HT1080 (cell line): ENCODE data around the gene KDM4E. TPM values are rescaled to one million over a fixed set of nuclear protein-coding genes. Genes with fewer than 3 reads are reported as not detected.
A peak's percentile ranks its signal among the peaks of the same experiment; 100 is the strongest.

ENCODE experiments used
- DNase-seq: peaks from one replicate; pipeline ENCODE4 v3.0.0-alpha.2; 2015; ENCODE audit warnings: low read depth
- total RNA-seq: library from RNA; depleted of rRNA; stranded (reverse); fragments of >200 nt; shearing (Covaris generic); gene quantifications from 2 replicates; pipeline ENCODE4 v1.2.3, GENCODE V29; 2014; rRNA removed

KDM4E gene
- total RNA-seq, 1 experiment from 2014 or later = not detected

DNA sequence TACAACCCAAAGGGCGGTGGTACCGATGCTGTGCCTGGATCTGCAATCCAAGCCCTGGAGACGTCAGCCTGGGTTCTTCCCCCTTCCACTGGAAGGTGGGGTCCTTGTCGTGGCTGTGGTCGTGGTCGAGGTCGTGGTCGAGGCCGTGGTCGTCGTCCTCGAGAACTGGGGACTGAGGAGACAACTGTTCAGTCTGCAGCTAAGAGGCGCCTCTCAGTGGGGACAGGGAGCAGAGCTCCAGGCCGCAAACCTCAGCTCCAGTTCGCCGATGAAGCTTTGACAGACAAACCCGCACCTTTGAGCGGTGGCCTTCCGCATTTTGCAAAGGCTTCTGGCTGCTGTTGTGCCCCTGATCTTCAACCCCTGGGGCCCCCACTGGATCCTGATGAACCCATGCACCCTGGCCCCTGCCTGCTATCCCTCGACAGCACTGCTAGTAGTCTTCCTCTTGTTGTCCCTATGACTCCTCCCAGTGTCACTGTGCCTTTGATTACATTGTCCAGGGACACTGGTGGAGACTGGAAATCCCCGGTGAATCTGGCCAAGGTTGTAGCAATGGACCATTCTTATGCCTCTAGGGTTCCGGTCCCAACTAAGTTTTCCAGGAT lies 25.6 kb downstream of the KDM4E start:
- no peak for DNase-seq

DNA sequence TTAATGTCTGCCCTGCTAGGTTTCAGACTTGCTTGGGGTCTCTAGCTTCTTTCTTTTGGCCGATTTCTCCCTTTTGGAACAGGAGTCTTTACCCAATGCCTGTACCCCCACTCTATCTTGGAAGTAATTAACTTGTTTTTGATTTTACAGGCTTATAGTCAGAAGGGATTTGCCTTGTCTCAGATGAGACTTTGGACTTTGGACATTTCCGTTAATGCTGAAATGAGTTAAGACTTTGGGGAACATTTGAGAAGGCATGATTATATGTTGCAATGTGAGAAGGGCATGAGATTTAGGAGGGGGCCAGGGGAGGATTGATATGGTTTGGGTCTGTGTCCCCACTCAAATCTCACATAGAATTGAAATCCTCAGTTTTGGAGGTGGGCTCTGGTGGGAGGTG lies 29.3 kb downstream of the KDM4E start:
- no peak for DNase-seq

DNA sequence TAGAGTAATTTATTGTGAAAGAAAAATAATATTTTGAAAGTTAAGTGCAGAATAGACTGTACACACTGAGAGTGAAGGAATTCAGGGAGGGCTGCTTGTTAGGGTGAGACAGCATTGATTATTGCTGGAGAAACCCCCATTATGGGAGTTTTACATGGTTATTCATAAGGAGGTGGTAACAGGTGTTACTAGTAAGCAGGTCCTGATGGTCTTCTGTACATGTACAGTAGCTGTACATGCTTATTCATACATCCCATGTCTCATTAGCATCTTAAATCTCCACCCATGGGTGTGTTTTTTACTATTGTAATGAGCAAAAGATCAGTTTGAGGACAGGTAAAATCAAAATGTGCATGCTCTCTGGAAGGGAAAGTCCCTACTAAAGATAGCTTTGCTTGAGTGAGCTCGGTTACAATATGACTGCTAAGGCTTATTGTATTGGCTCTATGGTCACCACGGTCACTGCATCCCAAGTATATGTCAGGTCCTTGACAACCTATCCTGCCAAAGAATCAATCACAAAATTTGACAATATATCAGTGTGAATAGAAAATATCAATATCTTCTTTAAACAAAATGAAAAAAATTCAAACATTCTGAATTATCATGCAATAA lies 30.3 kb downstream of the KDM4E start:
- no peak for DNase-seq

DNA sequence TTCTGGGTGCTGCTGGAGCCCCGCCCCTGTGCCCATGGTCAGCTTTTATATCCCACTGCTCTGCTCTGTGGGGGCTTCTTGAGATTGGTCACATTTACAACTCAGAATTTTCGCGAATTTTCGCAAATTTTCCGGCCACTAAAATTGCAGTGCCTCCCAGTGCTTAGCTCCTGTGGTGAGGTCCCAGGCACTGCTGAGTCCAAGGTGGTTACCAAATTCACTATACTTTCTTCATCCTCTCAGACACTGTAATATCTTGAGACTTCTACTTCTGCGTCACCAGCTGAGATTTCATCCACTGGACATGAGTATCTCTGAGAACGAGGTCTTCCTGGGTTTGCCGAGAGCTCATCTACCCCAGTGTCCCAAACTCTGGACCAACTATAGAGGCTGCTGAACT lies 32.9 kb downstream of the KDM4E start:
- DNase-seq = no peak

DNA sequence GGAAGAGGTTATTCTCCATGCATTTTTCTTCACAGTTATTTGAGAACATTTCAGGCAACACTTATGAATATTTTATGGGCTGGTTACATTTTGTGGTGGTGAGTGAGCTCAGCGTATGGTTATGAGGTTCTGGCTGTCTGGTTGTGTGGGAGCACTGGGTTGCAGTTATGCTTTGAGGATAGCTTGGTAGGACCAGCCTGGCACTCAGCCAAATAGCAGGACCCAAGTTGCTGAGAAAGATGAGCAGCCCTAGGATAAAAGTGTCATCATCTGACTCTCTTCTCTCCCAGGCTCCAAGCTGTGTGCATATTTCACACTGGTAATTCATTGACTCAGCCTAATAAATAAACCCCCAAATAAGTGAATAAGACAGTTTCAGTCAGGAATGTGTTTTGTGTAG lies 33.6 kb downstream of the KDM4E start:
- no peak for DNase-seq

DNA sequence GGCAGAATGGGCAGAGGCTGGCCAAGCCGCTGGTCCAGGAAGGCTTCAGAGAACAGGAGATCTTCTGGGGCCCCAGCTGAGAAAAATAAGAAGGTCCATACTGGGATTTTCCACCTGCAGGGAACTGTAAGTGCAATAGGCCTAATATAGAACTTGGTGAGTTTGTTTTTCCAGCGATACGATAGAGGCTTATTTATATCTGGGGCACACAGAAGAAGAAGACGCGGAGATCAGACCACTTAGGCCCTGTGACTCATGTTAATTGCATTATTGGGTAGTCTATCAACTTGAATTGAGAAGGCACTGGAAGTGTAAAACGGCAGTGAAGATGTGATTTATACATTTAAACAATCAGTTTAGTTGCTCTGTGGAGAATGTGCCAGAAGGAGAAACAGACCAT lies 34.0 kb downstream of the KDM4E start:
- no peak for DNase-seq

DNA sequence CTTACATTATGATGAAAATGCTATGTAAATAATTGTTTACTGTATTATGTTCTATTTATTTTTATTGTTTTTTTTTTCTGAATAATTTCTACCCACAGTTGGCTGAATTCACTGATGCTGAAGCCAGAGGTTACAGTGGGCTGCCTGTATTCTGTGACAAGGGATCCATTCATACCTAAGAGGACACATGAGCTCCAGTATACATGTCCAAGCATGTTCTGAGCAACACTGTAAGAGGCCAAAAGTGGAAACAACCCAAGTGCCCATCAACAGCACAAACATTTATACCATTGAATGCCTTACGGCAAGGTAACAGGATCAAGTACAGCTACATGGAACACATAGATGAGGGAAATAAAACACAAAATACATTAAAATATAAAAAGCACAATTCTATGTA lies 40.3 kb downstream of the KDM4E start:
- no peak for DNase-seq

DNA sequence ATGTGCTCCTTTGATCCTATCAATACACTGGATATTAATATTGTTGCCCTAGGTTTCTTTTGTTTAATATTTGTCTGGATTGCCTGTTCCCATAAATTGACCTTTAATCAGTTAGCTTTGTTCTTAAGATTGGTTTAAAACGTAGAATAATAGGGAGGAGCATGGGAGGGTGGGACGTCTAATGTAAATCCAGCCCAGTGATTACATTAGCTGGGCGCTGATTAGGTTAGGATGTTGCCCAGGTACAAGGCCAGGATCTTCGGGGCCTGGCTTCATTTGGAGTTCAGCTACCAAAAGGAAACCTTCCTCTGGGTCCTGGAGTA lies 41.6 kb downstream of the KDM4E start, which contains the start of gene SRSF8:
SRSF8 (plus strand) TSS at position 204 of the 323 bp plus-strand sequence. CDS start 308 bp downstream, outside the sequence.
- no peak for DNase-seq

DNA sequence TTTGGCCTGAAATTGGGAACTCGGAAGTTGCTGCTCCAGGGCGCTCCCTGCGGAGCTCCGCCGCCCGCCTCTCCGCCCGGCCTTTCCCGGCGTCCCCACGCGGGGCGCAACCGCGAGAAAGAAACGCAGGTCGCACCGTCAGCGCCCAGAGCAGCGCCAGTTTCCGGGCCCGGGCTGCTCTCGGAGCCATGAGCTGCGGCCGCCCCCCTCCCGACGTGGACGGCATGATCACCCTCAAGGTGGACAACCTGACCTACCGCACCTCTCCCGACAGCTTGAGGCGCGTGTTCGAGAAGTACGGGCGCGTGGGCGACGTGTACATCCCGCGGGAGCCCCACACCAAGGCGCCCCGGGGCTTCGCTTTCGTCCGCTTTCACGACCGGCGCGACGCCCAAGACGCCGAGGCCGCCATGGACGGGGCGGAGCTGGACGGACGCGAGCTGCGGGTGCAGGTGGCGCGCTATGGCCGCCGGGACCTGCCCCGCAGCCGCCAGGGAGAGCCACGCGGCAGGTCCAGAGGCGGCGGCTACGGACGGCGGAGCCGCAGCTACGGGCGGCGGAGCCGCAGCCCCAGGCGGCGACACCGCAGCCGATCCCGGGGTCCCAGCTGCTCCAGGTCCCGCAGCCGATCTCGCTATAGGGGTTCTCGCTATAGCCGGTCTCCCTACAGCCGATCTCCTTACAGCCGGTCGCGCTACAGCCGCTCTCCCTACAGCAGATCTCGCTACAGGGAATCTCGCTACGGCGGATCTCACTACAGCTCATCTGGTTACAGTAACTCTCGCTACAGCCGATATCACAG lies 42.2 kb downstream of the KDM4E start:
- DNase-seq = peak; percentile 76

DNA sequence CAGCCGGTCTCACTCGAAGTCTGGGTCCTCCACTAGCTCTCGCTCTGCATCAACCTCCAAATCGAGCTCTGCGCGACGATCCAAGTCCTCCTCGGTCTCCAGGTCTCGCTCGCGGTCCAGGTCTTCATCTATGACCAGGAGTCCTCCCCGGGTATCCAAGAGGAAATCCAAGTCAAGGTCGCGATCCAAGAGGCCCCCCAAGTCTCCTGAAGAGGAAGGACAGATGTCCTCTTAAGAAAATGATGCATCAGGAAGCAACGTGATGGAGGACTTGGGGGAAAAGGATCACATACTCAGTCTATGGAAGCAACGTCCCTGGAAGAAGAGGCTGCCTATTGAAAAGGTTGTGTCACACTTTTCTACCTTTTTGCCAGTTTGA lies 42.8 kb downstream of the KDM4E start:
- no peak for DNase-seq

DNA sequence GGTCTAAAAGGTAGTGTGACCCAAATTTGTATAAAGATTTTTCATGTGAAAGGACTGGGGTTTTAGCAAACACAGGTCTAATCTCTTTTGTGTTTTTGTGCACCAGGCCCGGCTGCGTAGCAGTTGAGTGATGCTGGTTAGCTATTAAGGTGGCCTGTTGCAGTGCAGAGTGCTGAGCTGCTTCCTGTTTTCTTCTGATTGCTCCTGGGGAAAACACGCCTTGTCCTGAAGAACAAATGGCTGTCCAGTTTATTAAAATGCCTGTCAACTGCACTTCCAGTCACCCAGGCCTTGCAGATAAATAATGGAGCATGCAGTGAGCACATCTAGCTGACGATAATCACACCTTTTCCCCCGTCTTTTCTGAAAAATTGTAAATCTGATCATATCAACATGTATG lies 43.5 kb downstream of the KDM4E start:
- peak; percentile 97 for DNase-seq

DNA sequence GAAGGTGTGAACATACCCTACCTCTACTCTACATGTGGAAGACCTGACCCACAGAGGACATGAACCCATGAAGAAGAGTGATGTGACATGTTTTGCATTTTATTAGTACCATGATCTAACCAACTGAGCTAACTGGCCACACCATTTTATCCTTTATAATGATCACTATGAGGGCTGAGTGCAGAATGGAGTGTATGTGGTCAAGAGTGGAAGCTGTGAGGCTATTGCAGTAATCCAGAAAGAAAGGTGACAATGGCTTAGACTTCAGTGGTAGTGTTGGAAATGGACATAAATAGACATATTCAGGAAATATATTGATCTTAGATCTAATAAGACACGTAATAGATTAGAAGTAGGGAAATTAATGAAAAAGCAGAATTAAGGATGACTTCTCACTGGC lies 45.4 kb downstream of the KDM4E start:
- DNase-seq = no peak

DNA sequence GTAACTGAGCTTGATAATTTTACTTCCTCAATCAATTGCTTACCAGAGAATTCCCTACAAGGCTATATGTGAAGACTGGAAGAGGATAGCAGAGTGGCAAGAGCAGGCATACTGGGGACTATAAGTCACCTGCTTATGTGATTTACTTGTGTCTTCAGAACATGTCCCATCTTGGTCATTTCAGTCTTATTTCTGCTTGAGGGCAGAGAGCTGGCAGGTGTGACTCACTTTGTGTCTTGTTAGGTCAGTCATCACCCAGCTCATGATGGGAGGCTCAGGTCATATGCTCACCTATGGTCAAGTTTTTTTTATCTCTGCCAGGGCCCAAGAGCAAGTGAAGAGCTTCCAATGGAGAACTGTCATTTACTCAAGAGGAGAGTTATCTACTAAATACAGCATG lies 47.9 kb downstream of the KDM4E start:
- DNase-seq = no peak

DNA sequence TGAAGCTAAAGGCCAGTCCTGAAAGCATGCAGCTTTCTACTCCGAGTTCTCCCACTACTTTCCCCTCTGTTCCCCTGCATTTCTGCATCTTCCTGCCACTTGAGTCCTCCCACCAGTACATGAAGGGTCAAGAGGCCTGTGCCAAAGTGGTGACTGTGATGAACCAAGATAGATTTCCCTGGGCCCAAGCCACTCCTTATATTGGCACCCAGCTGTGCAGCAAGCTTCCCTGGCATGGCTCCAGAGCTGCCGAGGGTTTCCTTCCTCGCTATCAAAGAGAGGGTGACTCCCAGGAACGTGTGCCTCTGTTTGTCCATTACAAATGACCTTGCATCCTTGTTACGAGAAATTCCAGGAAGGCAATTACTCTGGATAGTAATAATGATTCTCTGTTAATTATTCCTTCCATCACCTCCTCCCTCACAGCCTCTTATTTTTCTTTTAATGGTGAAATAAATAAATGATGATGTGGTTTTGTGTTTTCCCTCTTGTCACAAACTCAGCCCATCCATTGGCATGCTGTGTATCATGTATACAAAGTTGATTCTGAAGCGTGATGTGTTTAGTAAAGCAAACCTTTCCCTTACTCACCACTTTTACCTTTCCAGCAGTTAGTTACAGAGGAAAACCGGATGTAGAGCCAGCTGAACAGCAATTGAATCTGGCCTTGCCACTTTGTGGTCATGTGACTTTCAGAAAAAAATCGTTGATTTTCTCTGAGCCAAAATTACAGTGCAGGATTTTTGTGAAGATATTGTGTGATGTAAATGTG lies 49.9 kb downstream of the KDM4E start:
- DNase-seq = peak; percentile 12

DNA sequence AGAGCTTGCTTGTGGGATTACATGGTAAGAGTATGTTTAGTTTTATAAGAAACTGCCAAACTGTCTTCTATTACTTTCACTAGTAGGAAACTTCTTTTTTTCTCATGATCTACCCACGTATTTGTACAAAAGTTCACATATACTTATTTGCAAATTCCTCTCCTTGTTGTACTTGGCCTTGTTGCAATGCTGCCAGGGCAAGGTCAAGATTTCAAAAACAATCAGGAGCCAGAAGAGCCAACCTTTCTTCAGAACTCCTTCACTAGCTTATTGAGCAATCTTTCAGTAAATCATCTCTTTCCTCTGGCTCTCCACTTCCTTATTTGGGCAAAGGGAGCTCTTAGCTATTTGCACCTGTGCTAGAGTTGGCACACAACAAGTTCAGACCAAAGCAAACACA lies 51.4 kb downstream of the KDM4E start:
- no peak for DNase-seq

DNA sequence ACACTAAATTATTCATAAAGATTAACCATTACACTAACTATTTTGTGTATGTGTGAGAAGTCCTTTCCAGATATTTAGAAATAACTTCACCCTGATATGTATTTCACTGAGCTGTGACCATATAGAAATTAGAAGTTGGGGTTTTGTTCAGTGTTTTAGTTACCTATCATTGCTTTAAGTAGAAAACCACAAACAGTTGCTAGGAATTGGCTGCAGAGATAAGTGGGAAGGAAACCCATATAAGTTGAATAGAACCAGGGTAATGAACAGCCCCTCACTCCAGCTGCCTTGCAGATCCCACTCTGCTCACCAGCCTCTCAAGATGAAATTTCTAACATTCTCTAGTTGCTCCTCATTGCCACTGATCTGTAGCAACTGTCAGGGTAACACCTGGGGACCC lies 51.9 kb downstream of the KDM4E start:
- no peak for DNase-seq

Other genes with a start within 250 kb of the KDM4E start
- 50.1 and 58.3 TPM in 2 replicates for gene CWC15, start 51.7 kb upstream of the KDM4E start, total RNA-seq
- gene KDM4D, start 51.5 kb upstream of the KDM4E start, total RNA-seq = 1.8 and 3.2 TPM in 2 replicates
- not detected in 2 replicates for gene KDM4F, start 24.2 kb downstream of the KDM4E start, total RNA-seq
- gene SRSF8, start 41.7 kb downstream of the KDM4E start, total RNA-seq = 12.9 and 19.0 TPM in 2 replicates
- 32.4 and 38.8 TPM in 2 replicates for gene ENDOD1, start 64.6 kb downstream of the KDM4E start, total RNA-seq
- 0.94 and 1.5 TPM in 2 replicates for gene SESN3, start 205.9 kb downstream of the KDM4E start, total RNA-seq